ENCODE data around the gene COX17.

COX17 gene

DNA sequence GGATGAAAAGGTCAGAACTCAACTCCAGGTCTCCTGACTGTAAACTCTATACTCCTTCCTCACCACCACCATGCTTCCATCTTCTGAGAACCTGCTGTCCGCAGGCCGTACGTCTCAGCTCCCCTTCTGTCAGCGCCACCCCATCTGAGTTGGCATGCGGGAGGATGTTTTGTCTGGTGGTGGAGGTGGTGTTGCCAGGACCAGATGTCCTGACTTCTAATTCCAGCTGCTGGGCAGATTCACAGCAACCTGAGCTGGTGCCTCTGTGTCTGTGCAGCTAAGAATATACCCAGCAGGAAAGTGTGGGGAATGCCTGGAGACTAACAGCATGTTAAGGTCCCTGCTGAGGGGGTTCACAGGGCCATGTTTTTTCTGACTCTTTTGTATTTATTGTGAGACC is 56.3 kb downstream of the COX17 start:
- no peak for DNase-seq (ENCODE audit: low spot score)

All from AG20443 (cell line).